ENCODE results near the gene PCGF3. TPM values are rescaled to one million over a fixed set of nuclear protein-coding genes. Genes with fewer than 3 reads are reported as not detected.

The PCGF3 gene
- total RNA-seq, 1 donor from 2014 or later, result 21.5 TPM

DNA sequence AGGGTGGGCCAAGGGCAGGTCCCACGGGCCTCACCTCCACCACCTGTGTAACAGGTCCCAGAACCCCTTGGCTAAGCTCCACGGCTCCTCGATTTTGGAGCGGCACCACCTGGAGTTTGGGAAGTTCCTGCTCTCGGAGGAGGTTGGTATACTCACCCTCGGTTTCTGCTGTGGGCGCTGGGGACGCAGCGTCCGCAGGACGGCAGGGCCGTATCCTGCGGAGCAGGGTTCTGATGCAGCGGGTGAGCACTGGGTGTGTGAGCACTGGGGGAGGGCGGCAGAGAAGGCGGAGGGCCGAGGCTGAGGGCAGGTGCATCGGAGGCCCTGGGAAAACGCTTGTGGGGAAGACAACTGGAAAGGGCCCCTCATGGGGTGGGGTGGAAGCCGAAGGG lies 42.6 kb upstream of the PCGF3 start:
- peaks cover 21% of the 10 kb centered on the region for H3K27me3 ChIP-seq (ENCODE audit: low read depth)
- TF ChIP-seq, protein P1, sequence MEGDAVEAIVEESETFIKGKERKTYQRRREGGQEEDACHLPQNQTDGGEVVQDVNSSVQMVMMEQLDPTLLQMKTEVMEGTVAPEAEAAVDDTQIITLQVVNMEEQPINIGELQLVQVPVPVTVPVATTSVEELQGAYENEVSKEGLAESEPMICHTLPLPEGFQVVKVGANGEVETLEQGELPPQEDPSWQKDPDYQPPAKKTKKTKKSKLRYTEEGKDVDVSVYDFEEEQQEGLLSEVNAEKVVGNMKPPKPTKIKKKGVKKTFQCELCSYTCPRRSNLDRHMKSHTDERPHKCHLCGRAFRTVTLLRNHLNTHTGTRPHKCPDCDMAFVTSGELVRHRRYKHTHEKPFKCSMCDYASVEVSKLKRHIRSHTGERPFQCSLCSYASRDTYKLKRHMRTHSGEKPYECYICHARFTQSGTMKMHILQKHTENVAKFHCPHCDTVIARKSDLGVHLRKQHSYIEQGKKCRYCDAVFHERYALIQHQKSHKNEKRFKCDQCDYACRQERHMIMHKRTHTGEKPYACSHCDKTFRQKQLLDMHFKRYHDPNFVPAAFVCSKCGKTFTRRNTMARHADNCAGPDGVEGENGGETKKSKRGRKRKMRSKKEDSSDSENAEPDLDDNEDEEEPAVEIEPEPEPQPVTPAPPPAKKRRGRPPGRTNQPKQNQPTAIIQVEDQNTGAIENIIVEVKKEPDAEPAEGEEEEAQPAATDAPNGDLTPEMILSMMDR (IDR thresholded peaks at IDR 0.05; ENCODE audit: borderline replicate concordance), result no peak

DNA sequence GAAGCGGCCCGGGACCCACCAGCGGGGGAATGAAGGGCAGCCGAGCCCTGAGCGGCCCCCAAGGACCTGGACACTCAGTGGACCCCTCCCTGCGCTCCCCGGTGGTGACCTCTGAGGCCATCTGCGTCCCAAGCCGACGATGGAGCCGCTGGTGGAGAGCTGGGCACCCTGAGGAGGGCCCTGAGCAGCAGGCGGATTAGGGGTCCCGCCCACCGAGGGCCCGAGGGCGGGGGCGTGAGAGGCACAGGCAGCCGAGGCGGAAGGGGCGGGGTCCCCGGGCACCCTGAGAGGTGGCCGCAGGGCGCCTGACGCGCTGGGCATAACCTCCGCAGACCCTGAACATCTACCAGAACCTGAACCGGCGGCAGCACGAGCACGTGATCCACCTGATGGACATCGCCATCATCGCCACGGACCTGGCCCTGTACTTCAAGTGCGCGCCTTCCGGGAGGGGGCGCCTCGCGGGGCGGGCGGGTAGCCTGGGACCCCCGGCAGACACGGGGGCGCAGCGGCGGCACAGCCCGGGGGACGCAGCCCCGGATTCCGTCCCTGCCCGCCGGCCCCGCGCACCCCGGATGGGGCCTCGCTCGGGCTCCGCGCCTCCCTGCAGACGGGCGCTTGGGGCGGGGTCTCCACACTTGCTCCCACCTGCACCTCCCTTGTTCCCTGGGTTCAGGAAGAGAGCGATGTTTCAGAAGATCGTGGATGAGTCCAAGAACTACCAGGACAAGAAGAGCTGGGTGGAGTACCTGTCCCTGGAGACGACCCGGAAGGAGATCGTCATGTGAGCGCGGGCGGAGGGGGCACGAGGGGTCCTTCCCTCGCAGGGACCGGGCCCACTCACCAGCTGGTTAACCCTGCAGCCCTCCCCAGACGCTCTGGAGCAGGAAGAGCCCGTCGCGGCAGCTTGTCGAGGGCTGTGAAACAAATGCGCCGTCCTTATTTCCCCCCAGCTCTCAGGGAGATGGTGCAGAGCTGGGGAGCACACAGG lies 41.9 kb upstream of the PCGF3 start:
- peak overlapping the region; percentile 72 for H3K4me3 ChIP-seq
- H3K27me3 ChIP-seq (ENCODE audit: low read depth), result peaks cover 21% of the 10 kb centered on the region
- H3K9me3 ChIP-seq (replicated peaks), result no peaks in the 10 kb centered on the region
- no peak overlapping the region for H3K27ac ChIP-seq (replicated peaks)
- no peaks in the 10 kb centered on the region for H3K36me3 ChIP-seq
- TF ChIP-seq, protein P1 (IDR thresholded peaks at IDR 0.05; ENCODE audit: borderline replicate concordance), result no peak
- peak; percentile 54 for DNase-seq
- intact Hi-C loops (cut with micrococcal nuclease), result no loop called here
- H3K4me1 ChIP-seq, result peaks cover 14% of the 10 kb centered on the region

More for the DNA sequence above, 42.6 kb upstream of the PCGF3 start:
- intact Hi-C loops (cut with micrococcal nuclease), result no loop called here
- H3K4me3 ChIP-seq, result peak overlapping the region; percentile 72
- DNase-seq, result no peak
- peaks cover 14% of the 10 kb centered on the region for H3K4me1 ChIP-seq
- no peaks in the 10 kb centered on the region for H3K36me3 ChIP-seq
- no peaks in the 10 kb centered on the region for H3K9me3 ChIP-seq (replicated peaks)
- no peak overlapping the region for H3K27ac ChIP-seq (replicated peaks)

DNA sequence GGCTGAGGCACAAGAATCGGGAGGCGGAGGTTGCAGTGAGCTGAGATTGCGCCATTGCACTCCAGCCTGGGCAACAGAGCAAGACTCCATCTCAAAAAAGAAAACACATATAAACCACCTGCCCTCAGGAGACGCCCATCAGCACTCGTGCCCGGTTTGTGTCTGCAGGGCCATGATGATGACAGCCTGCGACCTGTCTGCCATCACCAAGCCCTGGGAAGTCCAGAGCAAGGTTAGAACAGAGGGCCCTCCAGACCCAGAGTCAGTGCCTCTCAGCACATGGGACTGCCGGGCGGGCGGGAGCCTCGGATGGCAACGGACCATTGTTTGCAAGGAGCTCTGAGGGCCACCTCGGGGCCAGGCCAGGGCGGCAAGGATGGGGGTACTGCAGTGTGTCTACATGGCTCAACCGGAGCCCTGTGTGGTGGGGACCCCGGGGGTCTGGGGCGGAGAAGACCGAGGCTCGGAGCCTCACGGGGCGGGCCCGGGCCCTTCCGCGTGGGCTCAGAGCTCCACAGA lies 40.9 kb upstream of the PCGF3 start:
- no peaks in the 10 kb centered on the region for H3K36me3 ChIP-seq
- H3K27ac ChIP-seq (replicated peaks), result no peak overlapping the region
- H3K27me3 ChIP-seq (ENCODE audit: low read depth), result peaks cover 21% of the 10 kb centered on the region
- H3K4me3 ChIP-seq, result no peak overlapping the region
- H3K4me1 ChIP-seq, result peaks cover 14% of the 10 kb centered on the region
- TF ChIP-seq, protein P1 (IDR thresholded peaks at IDR 0.05; ENCODE audit: borderline replicate concordance), result no peak
- no peak for DNase-seq
- H3K9me3 ChIP-seq (replicated peaks), result no peaks in the 10 kb centered on the region
- intact Hi-C loops (cut with micrococcal nuclease), result no loop called here

DNA sequence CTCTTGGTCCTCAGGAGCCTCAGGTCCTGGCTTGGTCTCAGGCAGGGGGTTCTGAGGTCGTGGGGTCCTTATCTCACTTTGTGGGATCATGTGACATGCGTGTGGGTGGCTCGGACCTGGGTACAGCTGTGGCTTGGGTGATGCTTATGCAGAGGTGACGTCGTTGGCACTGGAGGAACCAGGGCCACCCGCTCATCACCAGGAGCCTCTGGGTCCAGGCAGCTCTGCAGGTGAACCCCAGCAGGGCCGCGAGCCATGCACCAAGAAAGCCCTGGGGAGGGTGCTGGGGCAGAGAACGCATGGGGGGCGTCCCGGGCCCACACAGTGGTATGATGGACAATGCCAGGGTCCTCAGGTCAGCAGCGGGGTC lies 40.3 kb upstream of the PCGF3 start:
- Histone ChIP-seq H3K36me3 (no peaks in the 10 kb centered on the region), H3K27me3 (ENCODE audit: low read depth) (peaks cover 21% of the 10 kb centered on the region), H3K27ac (replicated peaks) (no peak overlapping the region), H3K4me3 (no peak overlapping the region), H3K4me1 (peaks cover 14% of the 10 kb centered on the region), H3K9me3 (replicated peaks) (no peaks in the 10 kb centered on the region)
- no peak for DNase-seq
- TF ChIP-seq, protein P1 (IDR thresholded peaks at IDR 0.05; ENCODE audit: borderline replicate concordance), result no peak
- intact Hi-C loops (cut with micrococcal nuclease), result no loop called here

DNA sequence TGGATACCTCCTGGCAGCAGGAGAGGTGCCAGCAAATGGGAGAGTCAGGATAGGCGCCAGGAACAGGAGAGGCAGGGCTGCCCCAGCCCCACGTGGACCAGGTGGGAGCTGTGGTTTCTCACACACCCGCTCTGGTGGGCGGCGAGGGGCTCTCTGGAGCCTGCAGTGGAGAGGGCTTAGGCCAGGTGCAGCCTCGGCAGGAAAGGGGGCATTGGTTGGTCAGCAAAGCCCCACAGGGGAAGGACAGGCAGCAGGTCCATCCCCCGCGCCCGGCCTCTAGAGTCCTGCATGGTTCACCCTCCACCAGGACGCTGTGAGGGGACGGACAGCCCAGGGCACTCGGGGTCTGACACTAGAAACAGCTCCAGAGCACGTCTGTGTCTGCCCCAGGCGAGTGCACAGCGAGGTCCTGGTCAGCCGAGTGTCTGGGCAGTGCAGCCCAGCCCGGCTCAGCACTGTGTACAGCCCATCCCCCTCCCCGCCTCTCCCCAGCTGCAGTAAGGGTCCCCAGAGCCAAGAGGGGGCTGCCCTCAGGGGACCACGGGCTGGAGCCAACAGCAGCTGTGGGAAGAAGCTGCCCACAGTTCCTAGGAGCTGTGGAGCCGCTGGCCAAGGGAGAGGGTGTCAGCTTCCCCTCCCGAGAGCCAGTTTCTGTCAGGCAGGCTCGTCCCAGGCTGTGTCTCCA lies 39.7 kb upstream of the PCGF3 start:
- H3K4me3 ChIP-seq, result no peak overlapping the region
- H3K27me3 ChIP-seq (ENCODE audit: low read depth), result peaks cover 21% of the 10 kb centered on the region
- no peak overlapping the region for H3K27ac ChIP-seq (replicated peaks)
- TF ChIP-seq, protein P1 (IDR thresholded peaks at IDR 0.05; ENCODE audit: borderline replicate concordance), result no peak
- intact Hi-C loops (cut with micrococcal nuclease), result no loop called here
- no peak for DNase-seq
- peaks cover 4% of the 10 kb centered on the region for H3K36me3 ChIP-seq
- no peaks in the 10 kb centered on the region for H3K9me3 ChIP-seq (replicated peaks)
- peaks cover 14% of the 10 kb centered on the region for H3K4me1 ChIP-seq

All from left ventricle myocardium inferior (tissue), 1 donor.